Effector memory CD4-positive, alpha-beta T cell (primary cell): ENCODE measurements around the gene IBSP.

Source experiments
- DNase-seq, 3 donors: peaks; one replicate each; pipeline ENCODE4 v3.0.0-alpha.2; 2020
- H3K27ac ChIP-seq: 2 replicates; pipeline ENCODE4 v1.7.0; 2013; ENCODE audit warnings: mild to moderate bottlenecking, low read length, moderate library complexity; ENCODE audit not compliant: insufficient read depth, poor library complexity, severe bottlenecking
- H3K27me3 ChIP-seq: replicated peaks from 2 replicates; pipeline ENCODE4 v1.7.0; 2013; ENCODE audit warnings: mild to moderate bottlenecking, low read length; ENCODE audit not compliant: insufficient read depth, control insufficient read depth, poor library complexity, severe bottlenecking
- H3K36me3 ChIP-seq: 2 replicates; pipeline ENCODE4 v1.7.0; 2013; ENCODE audit warnings: mild to moderate bottlenecking, low read length, moderate library complexity; ENCODE audit not compliant: control insufficient read depth, insufficient read depth
- H3K4me1 ChIP-seq: 2 replicates; pipeline ENCODE4 v1.7.0; 2013; ENCODE audit warnings: low read length, mild to moderate bottlenecking; ENCODE audit not compliant: control insufficient read depth, insufficient read depth, poor library complexity, severe bottlenecking
- H3K4me3 ChIP-seq: 2 replicates; pipeline ENCODE4 v1.7.0; 2013; ENCODE audit warnings: low read length, low read depth, mild to moderate bottlenecking; ENCODE audit not compliant: insufficient read depth, poor library complexity, severe bottlenecking
- H3K9me3 ChIP-seq: 2 replicates; pipeline ENCODE4 v1.7.0; 2013; ENCODE audit warnings: mild to moderate bottlenecking, low read length, moderate library complexity; ENCODE audit not compliant: control insufficient read depth

Gene IBSP

GRCh38 chr4:87849612-87850011 is 50.3 kb downstream of the IBSP start:
- no peaks in the 10 kb centered on the region for H3K4me1 ChIP-seq

GRCh38 chr4:87851332-87851731 is 52.0 kb downstream of the IBSP start:
- Histone ChIP-seq H3K27me3 (no peaks in the 10 kb centered on the region), H3K36me3 (no peaks in the 10 kb centered on the region), H3K4me3 (no peak overlapping the region), H3K27ac (no peak overlapping the region), H3K4me1 (no peaks in the 10 kb centered on the region), H3K9me3 (no peaks in the 10 kb centered on the region)
- DNase-seq = no peak

More at GRCh38 chr4:87849612-87850011, 50.3 kb downstream of the IBSP start:
- H3K4me3 ChIP-seq = no peak overlapping the region
- DNase-seq = no peak
- no peaks in the 10 kb centered on the region for H3K36me3 ChIP-seq
- no peak overlapping the region for H3K27ac ChIP-seq
- no peaks in the 10 kb centered on the region for H3K27me3 ChIP-seq
- H3K9me3 ChIP-seq = no peaks in the 10 kb centered on the region

GRCh38 chr4:87851953-87852352 is 52.6 kb downstream of the IBSP start:
- Histone ChIP-seq H3K27ac (no peak overlapping the region), H3K36me3 (no peaks in the 10 kb centered on the region), H3K27me3 (no peaks in the 10 kb centered on the region), H3K9me3 (no peaks in the 10 kb centered on the region), H3K4me3 (no peak overlapping the region), H3K4me1 (no peaks in the 10 kb centered on the region)
- no peak for DNase-seq

- no peak for DNase-seq
- no peaks in the 10 kb centered on the region for H3K4me1 ChIP-seq
Measured at GRCh38 chr4:87853108-87853507, 53.8 kb downstream of the IBSP start.

GRCh38 chr4:87853891-87854290 is 54.5 kb downstream of the IBSP start:
- Histone ChIP-seq H3K27ac (no peak overlapping the region), H3K4me1 (no peaks in the 10 kb centered on the region), H3K27me3 (no peaks in the 10 kb centered on the region), H3K9me3 (no peaks in the 10 kb centered on the region), H3K4me3 (no peak overlapping the region), H3K36me3 (no peaks in the 10 kb centered on the region)
- no peak for DNase-seq

More at GRCh38 chr4:87853108-87853507, 53.8 kb downstream of the IBSP start:
- H3K27me3 ChIP-seq = no peaks in the 10 kb centered on the region
- H3K27ac ChIP-seq = no peak overlapping the region
- no peaks in the 10 kb centered on the region for H3K36me3 ChIP-seq
- H3K4me3 ChIP-seq = no peak overlapping the region
- no peaks in the 10 kb centered on the region for H3K9me3 ChIP-seq

- H3K4me1 ChIP-seq = no peaks in the 10 kb centered on the region
- no peaks in the 10 kb centered on the region for H3K9me3 ChIP-seq
- no peaks in the 10 kb centered on the region for H3K27me3 ChIP-seq
- H3K36me3 ChIP-seq = no peaks in the 10 kb centered on the region
- no peak overlapping the region for H3K4me3 ChIP-seq
- no peak overlapping the region for H3K27ac ChIP-seq
- no peak for DNase-seq
Measured at GRCh38 chr4:87855559-87855958, 56.2 kb downstream of the IBSP start.

GRCh38 chr4:87856816-87857215 is 57.5 kb downstream of the IBSP start:
- Histone ChIP-seq H3K4me1 (no peaks in the 10 kb centered on the region), H3K9me3 (no peaks in the 10 kb centered on the region), H3K27me3 (no peaks in the 10 kb centered on the region), H3K36me3 (no peaks in the 10 kb centered on the region), H3K27ac (no peak overlapping the region), H3K4me3 (no peak overlapping the region)
- no peak for DNase-seq

GRCh38 chr4:87857789-87858188 is 58.4 kb downstream of the IBSP start:
- Histone ChIP-seq H3K4me3 (no peak overlapping the region), H3K27ac (no peak overlapping the region), H3K4me1 (no peaks in the 10 kb centered on the region), H3K27me3 (no peaks in the 10 kb centered on the region), H3K9me3 (no peaks in the 10 kb centered on the region), H3K36me3 (no peaks in the 10 kb centered on the region)
- DNase-seq = no peak
